HEK293 (cell line): Measurements from ENCODE around the gene HSF2BP.

ENCODE experiments used
- EGR2 ChIP-seq: fragments of 450-650 bp; formaldehyde crosslinking; IDR thresholded peaks from 2 replicates; pipeline ENCODE4 v1.5.1; 2016; ENCODE audit warnings: low read depth, missing biosample characterization, missing genetic modification characterization
- GLI4 ChIP-seq: fragments of 450-650 bp; formaldehyde crosslinking; IDR thresholded peaks from 2 replicates; pipeline ENCODE4 v1.5.1; 2016; ENCODE audit warnings: missing biosample characterization, missing genetic modification characterization
- KLF16 ChIP-seq: fragments of 450-650 bp; formaldehyde crosslinking; IDR thresholded peaks from 2 replicates; pipeline ENCODE4 v1.5.1; 2017; ENCODE audit warnings: missing biosample characterization, missing genetic modification characterization
- MEIS1 ChIP-seq: sonication (generic); formaldehyde crosslinking; IDR thresholded peaks from 2 replicates; pipeline ENCODE4 v1.8.1; 2022; ENCODE audit warnings: missing genetic modification reagents, mild to moderate bottlenecking, borderline replicate concordance
- PBX3 ChIP-seq: sonication (generic); formaldehyde crosslinking; IDR thresholded peaks from 2 replicates; pipeline ENCODE4 v1.8.1; 2022; ENCODE audit warnings: mild to moderate bottlenecking, moderate library complexity, missing genetic modification reagents
- SALL2 ChIP-seq: fragments of 450-650 bp; formaldehyde crosslinking; IDR thresholded peaks from 2 replicates; pipeline ENCODE4 v1.5.0; 2017; ENCODE audit warnings: missing biosample characterization, mild to moderate bottlenecking, missing genetic modification characterization, borderline replicate concordance
- SETDB1 ChIP-seq: IDR thresholded peaks from one replicate; pipeline ENCODE4 v1.6.1; 2017; ENCODE audit warnings: mild to moderate bottlenecking, low read length, moderate library complexity, mixed read lengths; ENCODE audit not compliant: insufficient read length
- SP7 ChIP-seq: fragments of 450-650 bp; formaldehyde crosslinking; IDR thresholded peaks from 2 replicates; pipeline ENCODE4 v1.5.1; 2016; ENCODE audit warnings: missing biosample characterization, missing genetic modification characterization
- ZBTB11 ChIP-seq: fragments of 450-650 bp; formaldehyde crosslinking; conservative IDR thresholded peaks from 2 replicates; pipeline ENCODE4 v1.5.1; 2016; ENCODE audit warnings: low read depth, missing biosample characterization, missing genetic modification characterization
- ZBTB20 ChIP-seq: fragments of 450-650 bp; formaldehyde crosslinking; IDR thresholded peaks from 2 replicates; pipeline ENCODE4 v1.5.1; 2016; ENCODE audit warnings: missing biosample characterization, missing genetic modification characterization
- ZBTB26 ChIP-seq: fragments of 450-650 bp; formaldehyde crosslinking; optimal IDR thresholded peaks from 2 replicates; pipeline ENCODE3; 2016; ENCODE audit warnings: missing biosample characterization, mild to moderate bottlenecking, missing genetic modification characterization
- ZBTB8A ChIP-seq: fragments of 450-650 bp; formaldehyde crosslinking; IDR thresholded peaks from 2 replicates; pipeline ENCODE4 v1.5.1; 2016; ENCODE audit warnings: missing biosample characterization, missing genetic modification characterization
- ZNF121 ChIP-seq: fragments of 450-650 bp; formaldehyde crosslinking; IDR thresholded peaks from 2 replicates; pipeline ENCODE4 v1.5.1; 2016; ENCODE audit warnings: missing biosample characterization, missing genetic modification characterization
- ZNF133 ChIP-seq: fragments of 450-650 bp; formaldehyde crosslinking; IDR thresholded peaks from 2 replicates; pipeline ENCODE4 v1.5.1; 2016; ENCODE audit warnings: missing biosample characterization, missing genetic modification characterization
- ZNF146 ChIP-seq: fragments of 450-650 bp; formaldehyde crosslinking; IDR thresholded peaks from 2 replicates; pipeline ENCODE4 v1.5.1; 2016; ENCODE audit warnings: missing biosample characterization, missing genetic modification characterization
- ZNF175 ChIP-seq: fragments of 450-650 bp; formaldehyde crosslinking; IDR thresholded peaks from 2 replicates; pipeline ENCODE4 v1.5.1; 2016; ENCODE audit warnings: missing biosample characterization, missing genetic modification characterization
- ZNF2 ChIP-seq: fragments of 450-650 bp; formaldehyde crosslinking; IDR thresholded peaks from 2 replicates; pipeline ENCODE4 v1.5.1; 2016; ENCODE audit warnings: missing biosample characterization, missing genetic modification characterization
- ZNF266 ChIP-seq: fragments of 450-650 bp; formaldehyde crosslinking; IDR thresholded peaks from 2 replicates; pipeline ENCODE4 v1.5.1; 2016; ENCODE audit warnings: missing biosample characterization, missing genetic modification characterization, low read depth
- ZNF335 ChIP-seq: fragments of 450-650 bp; formaldehyde crosslinking; conservative IDR thresholded peaks from 2 replicates; pipeline ENCODE4 v1.5.1; 2016; ENCODE audit warnings: missing biosample characterization, missing genetic modification characterization
- ZNF341 ChIP-seq: fragments of 450-650 bp; formaldehyde crosslinking; IDR thresholded peaks from 2 replicates; pipeline ENCODE4; 2016; ENCODE audit warnings: low read depth, missing biosample characterization, missing genetic modification characterization
- ZNF37A ChIP-seq: fragments of 450-650 bp; IDR thresholded peaks from 2 replicates; pipeline ENCODE4 v1.5.1; 2018; ENCODE audit warnings: missing biosample characterization, missing genetic modification characterization
- ZNF416 ChIP-seq: fragments of 450-650 bp; formaldehyde crosslinking; IDR thresholded peaks from 2 replicates; pipeline ENCODE4 v1.5.1; 2016; ENCODE audit warnings: missing biosample characterization, missing genetic modification characterization
- ZNF549 ChIP-seq: fragments of 450-650 bp; IDR thresholded peaks from 2 replicates; pipeline ENCODE4 v1.5.1; 2018; ENCODE audit warnings: missing biosample characterization, missing genetic modification characterization, mild to moderate bottlenecking, inconsistent platforms, moderate library complexity
- ZNF600 ChIP-seq: fragments of 450-650 bp; formaldehyde crosslinking; IDR thresholded peaks from 2 replicates; pipeline ENCODE4 v1.5.1; 2016; ENCODE audit warnings: missing biosample characterization, missing genetic modification characterization
- ZNF629 ChIP-seq: fragments of 450-650 bp; formaldehyde crosslinking; IDR thresholded peaks from 2 replicates; pipeline ENCODE4 v1.5.1; 2017; ENCODE audit warnings: missing biosample characterization, missing genetic modification characterization
- ZNF639 ChIP-seq: fragments of 450-650 bp; formaldehyde crosslinking; IDR thresholded peaks from 2 replicates; pipeline ENCODE4 v1.5.1; 2016; ENCODE audit warnings: missing biosample characterization, missing genetic modification characterization
- ZNF645 ChIP-seq: fragments of 450-650 bp; formaldehyde crosslinking; IDR thresholded peaks from 2 replicates; pipeline ENCODE4; 2016; ENCODE audit warnings: missing biosample characterization, missing genetic modification characterization
- ZNF701 ChIP-seq: fragments of 450-650 bp; formaldehyde crosslinking; IDR thresholded peaks from 2 replicates; pipeline ENCODE4 v1.5.1; 2016; ENCODE audit warnings: missing biosample characterization, missing genetic modification characterization
- ZNF768 ChIP-seq: fragments of 450-650 bp; formaldehyde crosslinking; IDR thresholded peaks from 2 replicates; pipeline ENCODE4 v1.5.1; 2018; ENCODE audit warnings: missing biosample characterization, mild to moderate bottlenecking, missing genetic modification characterization
- ZSCAN5A ChIP-seq: fragments of 450-650 bp; formaldehyde crosslinking; IDR thresholded peaks from 2 replicates; pipeline ENCODE4 v1.5.1; 2016; ENCODE audit warnings: missing biosample characterization, missing genetic modification characterization

Gene HSF2BP

GRCh38 chr21:43659136-43660000 lies at the start of gene HSF2BP, which contains the start of gene RRP1B (continued):
- TF ChIP-seq PBX3 (CRISPR knock-in tag) = peak; percentile 93
- TF ChIP-seq ZNF645 = no peak
- TF ChIP-seq SALL2 = no peak
- TF ChIP-seq ZNF133 (tag by site-specific recombination) = no peak
- TF ChIP-seq ZNF121 = no peak; the same call in 1 of the 2 replicates
- peak; percentile 90 for TF ChIP-seq ZBTB26 (tag by site-specific recombination)
- TF ChIP-seq ZNF335 (tag by site-specific recombination) = peak; percentile 92
- no peak for TF ChIP-seq ZNF549 (tag by site-specific recombination)
- TF ChIP-seq ZBTB8A (tag by site-specific recombination) = peak; percentile 80
- no peak for TF ChIP-seq ZNF701 (tag by site-specific recombination)
- TF ChIP-seq SP7 (tag by site-specific recombination) = peak; percentile 81
- peak; percentile 38 for TF ChIP-seq SETDB1
- peak; percentile 94 for TF ChIP-seq ZBTB20
- TF ChIP-seq ZNF629 = peak; percentile 51
- TF ChIP-seq KLF16 (tag by site-specific recombination) = peak; percentile 45
- peak; percentile 46; the same call in 1 of the 2 replicates for TF ChIP-seq ZNF600 (tag by site-specific recombination)
- peak; percentile 90 for TF ChIP-seq ZSCAN5A (tag by site-specific recombination)
- TF ChIP-seq ZNF416 = no peak
- 0 out of 2 replicates have a peak, but pooled peaks have one; percentile 32 for TF ChIP-seq ZNF37A (tag by site-specific recombination)
- TF ChIP-seq ZNF266 (tag by site-specific recombination) = no peak
- TF ChIP-seq ZNF639 (tag by site-specific recombination) = peak; percentile 71; the same call in 1 of the 2 replicates
- 0 out of 2 replicates have a peak, but pooled peaks have one; percentile 49 for TF ChIP-seq MEIS1
- no peak for TF ChIP-seq EGR2 (tag by site-specific recombination)
- no peak for TF ChIP-seq ZNF175
- TF ChIP-seq GLI4 (tag by site-specific recombination) = peak; percentile 49; the same call in 1 of the 2 replicates
- no peak; the same call in 1 of the 2 replicates for TF ChIP-seq ZNF768 (tag by site-specific recombination)
- no peak for TF ChIP-seq ZBTB11 (tag by site-specific recombination)
- 0 out of 2 replicates have a peak, but pooled peaks have one; percentile 20 for TF ChIP-seq ZNF146 (tag by site-specific recombination)
- peak; percentile 64; the same call in 1 of the 2 replicates for TF ChIP-seq ZNF2
- TF ChIP-seq ZNF341 (tag by site-specific recombination) = peak; percentile 40; the same call in 1 of the 2 replicates
